ENCODE data around the gene NCAPH2. TPM values are rescaled to one million over a fixed set of nuclear protein-coding genes. Genes with fewer than 3 reads are reported as not detected.

The NCAPH2 gene
- total RNA-seq, 1 experiment from 2014 or later, result 113 TPM

DNA sequence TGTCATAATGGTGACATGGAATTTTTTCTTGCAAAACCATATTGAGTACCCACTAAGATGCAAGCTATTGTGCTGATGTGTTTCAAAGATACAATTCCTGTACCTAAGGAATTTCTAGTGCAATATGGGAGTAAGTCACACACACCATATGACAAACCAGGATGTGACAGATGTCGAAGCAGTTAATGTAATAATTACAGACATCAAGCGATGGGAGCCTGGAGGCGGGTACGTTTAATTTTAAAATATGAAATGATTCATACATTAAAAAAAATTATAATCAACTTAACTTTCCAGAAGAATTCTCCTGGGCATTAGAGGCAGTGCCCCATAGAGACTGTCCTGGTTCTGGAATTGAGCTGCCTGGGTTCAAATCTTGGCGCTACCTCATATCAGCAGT, 48.7 kb downstream of the NCAPH2 start:
- no peaks in the 10 kb centered on the region for H3K36me3 ChIP-seq
- H3K4me1 ChIP-seq (replicated peaks), result no peaks in the 10 kb centered on the region
- H3K27ac ChIP-seq, result no peak overlapping the region
- H3K4me3 ChIP-seq, result no peak overlapping the region
- H3K9me3 ChIP-seq (replicated peaks), result no peaks in the 10 kb centered on the region
- no peak for DNase-seq (ENCODE audit: low read depth in 1 of 2, low spot score in 2 of 2)
- H3K27me3 ChIP-seq (replicated peaks), result no peaks in the 10 kb centered on the region

DNA sequence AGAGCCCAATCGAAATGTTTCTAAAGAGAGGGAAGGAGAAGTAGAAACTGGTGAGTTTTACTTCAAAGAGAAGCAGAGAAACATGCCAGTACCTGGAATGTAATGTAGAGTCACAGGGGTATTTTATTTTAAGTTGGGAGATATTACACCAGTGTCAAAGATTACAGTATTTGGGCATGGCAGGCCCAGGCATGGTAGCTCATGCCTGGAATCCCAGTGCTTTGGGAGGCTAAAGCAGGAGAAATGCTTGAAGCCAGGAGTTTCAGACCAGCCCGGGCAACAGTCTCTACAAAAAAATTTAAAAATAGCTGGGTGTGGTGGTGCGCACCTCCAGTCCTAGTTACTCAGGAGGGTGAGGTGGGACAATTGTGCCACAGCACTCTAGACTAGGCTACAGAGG, 52.0 kb downstream of the NCAPH2 start:
- Histone ChIP-seq H3K4me1 (replicated peaks) (peaks cover 7% of the 10 kb centered on the region), H3K36me3 (no peaks in the 10 kb centered on the region), H3K27ac (no peak overlapping the region), H3K9me3 (replicated peaks) (no peaks in the 10 kb centered on the region), H3K27me3 (replicated peaks) (no peaks in the 10 kb centered on the region), H3K4me3 (no peak overlapping the region)
- DNase-seq (ENCODE audit: low read depth in 1 of 2, low spot score in 2 of 2), result no peak

DNA sequence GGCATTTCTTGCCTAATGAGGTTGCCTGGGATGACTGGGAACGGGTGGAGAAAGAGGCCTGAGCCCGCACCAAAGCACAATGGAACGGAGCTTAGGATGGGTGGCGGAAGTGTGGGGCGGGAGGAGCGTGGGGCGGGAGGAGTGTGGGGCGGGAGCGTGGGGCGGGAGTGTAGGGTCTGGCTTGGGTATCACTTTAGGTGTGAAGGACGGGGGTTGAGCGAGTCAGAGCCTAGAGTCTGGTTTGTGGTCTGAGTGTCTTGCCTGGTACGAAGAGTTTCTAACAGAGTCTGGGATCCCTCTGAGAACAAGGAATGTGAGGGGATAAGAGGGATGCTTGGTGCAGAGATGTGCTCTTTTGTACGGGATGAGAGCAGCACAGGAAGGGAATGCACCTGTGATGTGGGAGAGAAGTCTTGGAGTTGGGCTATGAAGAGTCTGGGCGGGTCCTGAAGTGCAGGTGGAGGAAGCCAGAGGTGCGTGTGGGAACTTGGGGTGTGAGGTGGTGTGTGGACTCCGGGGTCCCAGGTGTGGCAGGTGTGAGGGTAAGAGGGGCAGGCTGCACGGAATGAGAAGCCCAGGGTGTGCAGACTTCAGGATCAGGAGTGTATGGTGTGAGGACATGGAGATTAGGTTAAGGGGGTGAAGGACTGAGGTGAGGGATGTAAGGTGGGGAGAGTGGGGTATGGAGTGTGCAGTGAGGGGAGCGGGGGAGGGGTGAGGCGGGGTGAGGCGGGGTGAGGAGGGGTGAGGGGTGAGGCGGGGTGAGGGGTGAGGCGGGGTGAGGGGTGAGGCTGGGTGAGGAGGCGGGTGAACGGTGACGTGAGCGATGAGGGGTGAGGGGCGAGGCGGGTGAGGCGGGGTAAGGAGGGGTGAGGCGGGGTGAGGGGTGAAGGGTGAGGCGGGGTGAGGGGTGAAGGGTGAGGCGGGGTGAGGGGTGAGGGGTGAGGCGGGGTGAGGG, 53.7 kb downstream of the NCAPH2 start:
- no peaks in the 10 kb centered on the region for H3K36me3 ChIP-seq
- H3K4me1 ChIP-seq (replicated peaks), result peaks cover 7% of the 10 kb centered on the region
- H3K4me3 ChIP-seq, result no peak overlapping the region
- no peak for DNase-seq (ENCODE audit: low read depth in 1 of 2, low spot score in 2 of 2)
- no peak overlapping the region for H3K27ac ChIP-seq
- no peaks in the 10 kb centered on the region for H3K9me3 ChIP-seq (replicated peaks)
- no peaks in the 10 kb centered on the region for H3K27me3 ChIP-seq (replicated peaks)

DNA sequence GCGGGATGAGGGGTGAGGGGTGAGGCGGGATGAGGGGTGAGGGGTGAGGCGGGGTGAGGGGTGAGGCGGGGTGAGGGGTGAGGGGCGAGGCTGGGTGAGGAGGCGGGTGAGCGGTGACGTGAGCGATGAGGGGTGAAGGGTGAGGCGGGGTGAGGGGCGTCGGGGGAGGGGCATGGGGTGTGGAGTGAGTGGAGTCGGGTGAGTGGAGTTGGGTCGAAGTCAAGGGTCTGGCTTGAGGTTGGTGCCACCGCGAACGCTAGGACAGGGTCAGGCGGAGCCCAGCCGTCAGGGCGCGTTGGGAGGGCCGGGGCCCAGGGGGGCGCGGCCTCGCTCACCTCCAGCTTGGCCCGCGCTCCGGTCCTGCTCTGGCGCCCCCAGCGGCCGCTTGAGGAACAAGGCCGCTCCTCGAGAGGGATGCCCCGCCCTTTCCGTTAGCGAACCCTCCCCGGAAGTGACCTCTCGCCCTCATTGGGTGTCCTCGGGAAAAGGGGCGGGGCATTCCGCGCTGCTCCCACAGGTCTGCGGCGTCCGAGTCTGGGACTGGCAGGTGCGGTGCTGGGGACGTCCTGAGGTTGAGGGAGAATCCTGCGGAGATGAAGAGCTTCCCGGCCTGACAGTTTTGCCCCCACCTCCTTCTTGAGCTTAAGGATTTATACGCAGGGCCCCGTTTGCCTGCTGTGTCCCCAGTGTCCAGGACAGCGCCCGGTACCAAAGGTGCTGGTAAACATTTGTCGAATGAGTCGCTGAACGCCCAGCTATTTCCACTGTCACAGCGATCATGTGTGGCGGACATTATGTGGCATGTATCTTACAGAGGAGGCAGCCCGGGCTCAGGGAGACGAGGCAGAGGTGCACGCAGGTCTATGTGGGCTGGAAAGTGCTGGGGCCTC, 54.7 kb downstream of the NCAPH2 start, which contains the start of gene SYCE3:
SYCE3 (minus strand) TSS at position 397 of the 890 bp plus-strand sequence. CDS start 6,514 bp downstream, outside the sequence.
- peaks cover 7% of the 10 kb centered on the region for H3K4me1 ChIP-seq (replicated peaks)
- no peaks in the 10 kb centered on the region for H3K36me3 ChIP-seq
- no peaks in the 10 kb centered on the region for H3K27me3 ChIP-seq (replicated peaks)
- peak within 1 kb of the TSS; percentile 42 for H3K4me3 ChIP-seq
- H3K27ac ChIP-seq, result no peak within 1 kb of the TSS
- peak; percentile 96 to 97 for DNase-seq (ENCODE audit: low read depth in 1 of 2, low spot score in 2 of 2)
- no peaks in the 10 kb centered on the region for H3K9me3 ChIP-seq (replicated peaks)

DNA sequence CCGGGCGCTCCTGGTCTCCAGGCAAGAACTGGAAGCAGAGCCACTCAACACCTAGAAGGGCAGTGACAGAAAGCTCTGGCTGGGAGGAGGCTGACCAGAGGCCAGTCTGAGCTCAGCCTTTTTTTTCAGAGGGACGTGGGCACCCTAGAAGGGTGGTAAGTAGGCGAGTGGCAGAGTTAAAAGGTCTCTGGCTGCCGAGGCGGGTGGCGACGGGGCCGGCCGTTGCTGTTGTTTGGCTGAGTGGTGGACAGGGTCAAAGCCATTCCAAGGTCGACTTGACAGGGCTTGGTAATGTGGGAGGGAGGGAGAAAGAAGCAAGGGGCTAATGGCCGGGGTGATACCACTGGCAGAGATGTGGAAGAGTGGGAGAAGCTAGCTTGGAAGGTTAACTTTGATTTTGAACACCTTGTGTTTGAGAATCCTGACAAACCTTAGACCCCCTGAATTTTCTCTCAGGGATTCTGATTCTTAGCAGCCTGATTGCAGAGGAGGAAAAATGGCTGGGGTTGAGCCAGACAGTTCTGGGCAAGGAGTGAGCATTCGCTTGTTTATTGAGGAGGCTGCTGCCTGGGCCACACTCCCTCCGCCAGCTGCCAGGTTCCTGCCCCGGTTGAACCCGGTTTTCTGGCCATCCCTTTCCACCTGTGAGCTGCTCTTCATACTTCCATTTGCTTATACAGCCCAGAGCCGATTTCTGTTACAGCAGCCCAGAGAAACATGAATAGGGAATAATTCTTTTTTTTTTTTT, 55.6 kb downstream of the NCAPH2 start:
- Histone ChIP-seq H3K27ac (no peak overlapping the region), H3K27me3 (replicated peaks) (no peaks in the 10 kb centered on the region), H3K36me3 (no peaks in the 10 kb centered on the region), H3K4me1 (replicated peaks) (peaks cover 7% of the 10 kb centered on the region), H3K9me3 (replicated peaks) (no peaks in the 10 kb centered on the region), H3K4me3 (peak overlapping the region; percentile 42)
- DNase-seq (ENCODE audit: low read depth in 1 of 2, low spot score in 2 of 2), result no peak

DNA sequence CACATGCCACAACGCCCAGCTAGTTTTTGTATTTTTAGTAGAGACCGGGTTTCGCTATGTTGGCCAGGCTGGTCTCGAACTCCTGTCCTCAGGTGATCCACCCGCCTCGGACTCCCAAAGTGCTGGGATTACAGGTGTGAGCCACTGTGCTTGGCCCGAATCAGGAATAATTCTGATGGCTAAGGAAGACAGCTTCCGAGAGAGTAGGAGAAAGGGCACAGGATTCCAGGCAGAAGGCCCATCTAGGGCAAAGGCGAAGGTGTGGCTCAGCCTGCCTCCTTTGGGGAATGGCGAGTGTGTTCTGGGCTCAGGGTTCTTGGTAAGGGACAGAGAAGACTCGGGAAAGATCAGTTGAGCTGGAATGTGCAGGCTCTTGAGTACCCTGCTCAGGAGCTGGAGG, 56.3 kb downstream of the NCAPH2 start:
- peaks cover 7% of the 10 kb centered on the region for H3K4me1 ChIP-seq (replicated peaks)
- H3K4me3 ChIP-seq, result no peak overlapping the region
- H3K36me3 ChIP-seq, result no peaks in the 10 kb centered on the region
- H3K27ac ChIP-seq, result no peak overlapping the region
- DNase-seq (ENCODE audit: low read depth in 1 of 2, low spot score in 2 of 2), result no peak
- no peaks in the 10 kb centered on the region for H3K9me3 ChIP-seq (replicated peaks)
- no peaks in the 10 kb centered on the region for H3K27me3 ChIP-seq (replicated peaks)

DNA sequence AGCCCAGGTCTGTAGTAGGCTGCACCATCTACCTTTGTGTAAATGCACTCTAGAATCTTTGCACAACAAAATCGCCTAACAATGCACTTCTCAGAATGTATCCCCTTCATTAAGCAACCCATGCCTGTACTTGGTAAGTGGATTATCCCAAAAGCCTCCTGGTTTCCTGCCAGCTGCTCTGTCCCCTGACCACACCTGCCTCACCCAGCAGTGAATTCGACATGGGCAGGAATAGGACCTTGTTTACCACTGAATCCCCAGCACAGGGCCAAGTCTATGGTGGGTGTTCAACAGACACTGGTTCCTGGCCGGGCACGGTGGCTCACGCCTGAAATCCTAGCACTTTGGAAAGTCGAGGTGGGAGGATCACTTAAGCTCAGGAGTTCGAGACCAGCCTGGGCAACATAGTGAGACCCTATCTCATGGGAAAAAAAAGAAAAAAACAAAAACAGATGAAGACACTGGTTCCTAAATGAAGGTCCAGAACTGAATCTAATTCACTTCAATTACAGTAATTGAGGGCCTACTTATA, 59.8 kb downstream of the NCAPH2 start:
- Histone ChIP-seq H3K27me3 (replicated peaks) (no peaks in the 10 kb centered on the region), H3K36me3 (no peaks in the 10 kb centered on the region), H3K4me3 (no peak overlapping the region), H3K4me1 (replicated peaks) (peaks cover 7% of the 10 kb centered on the region), H3K9me3 (replicated peaks) (no peaks in the 10 kb centered on the region), H3K27ac (no peak overlapping the region)
- DNase-seq (ENCODE audit: low read depth in 1 of 2, low spot score in 2 of 2), result no peak

DNA sequence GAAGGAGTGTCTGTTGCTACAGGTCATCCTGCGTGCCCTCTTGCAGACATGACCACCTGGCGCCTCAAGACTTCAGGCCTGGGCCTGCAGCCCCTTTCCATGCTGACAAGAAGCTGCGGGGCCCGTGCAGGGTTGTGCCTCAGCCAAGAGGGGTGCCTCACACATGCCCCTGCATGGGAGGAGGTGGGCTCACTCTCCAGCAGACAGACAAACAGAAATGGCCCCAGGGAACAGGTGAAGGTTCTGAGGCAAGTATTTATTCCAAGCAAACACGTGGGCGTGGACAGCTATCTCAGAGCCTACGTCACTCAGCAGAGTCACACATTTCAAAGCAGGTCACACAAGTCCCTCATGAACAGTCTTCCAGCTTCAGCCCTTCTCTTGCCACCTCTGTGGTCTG, 60.6 kb downstream of the NCAPH2 start:
- H3K27ac ChIP-seq, result no peak overlapping the region
- no peaks in the 10 kb centered on the region for H3K27me3 ChIP-seq (replicated peaks)
- no peaks in the 10 kb centered on the region; the same call in 1 of the 2 replicates for H3K4me1 ChIP-seq (replicated peaks)
- no peak overlapping the region for H3K4me3 ChIP-seq
- peak in 1 of 2 experiments; percentile 36 for DNase-seq (ENCODE audit: low read depth in 1 of 2, low spot score in 2 of 2)
- no peaks in the 10 kb centered on the region for H3K36me3 ChIP-seq
- H3K9me3 ChIP-seq (replicated peaks), result no peaks in the 10 kb centered on the region

DNA sequence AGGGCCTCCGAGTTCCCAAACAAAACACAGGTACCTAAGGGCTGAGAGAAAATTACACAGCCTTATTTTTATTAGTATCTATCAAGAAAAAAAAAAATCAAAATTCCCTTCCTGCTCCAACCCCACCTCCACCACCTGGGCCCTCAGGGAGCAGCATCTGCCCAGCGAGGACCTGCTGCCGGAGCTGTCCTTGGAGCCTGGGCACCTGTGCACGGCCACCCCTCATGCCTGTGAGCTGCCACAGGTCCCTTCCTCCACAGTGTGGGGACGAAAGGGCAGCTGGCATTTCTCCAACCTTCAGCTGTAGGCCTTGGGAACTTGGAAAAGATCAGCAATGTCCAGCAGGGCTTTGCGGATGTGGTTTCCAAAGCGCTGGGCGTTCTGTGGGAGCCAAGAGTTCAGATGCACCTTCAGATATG, 61.0 kb downstream of the NCAPH2 start:
- H3K36me3 ChIP-seq, result no peaks in the 10 kb centered on the region
- no peaks in the 10 kb centered on the region for H3K4me1 ChIP-seq (replicated peaks)
- no peaks in the 10 kb centered on the region for H3K9me3 ChIP-seq (replicated peaks)
- peak in 1 of 2 experiments; percentile 39 for DNase-seq (ENCODE audit: low read depth in 1 of 2, low spot score in 2 of 2)
- H3K27ac ChIP-seq, result no peak overlapping the region
- no peak overlapping the region for H3K4me3 ChIP-seq
- no peaks in the 10 kb centered on the region for H3K27me3 ChIP-seq (replicated peaks)

DNA sequence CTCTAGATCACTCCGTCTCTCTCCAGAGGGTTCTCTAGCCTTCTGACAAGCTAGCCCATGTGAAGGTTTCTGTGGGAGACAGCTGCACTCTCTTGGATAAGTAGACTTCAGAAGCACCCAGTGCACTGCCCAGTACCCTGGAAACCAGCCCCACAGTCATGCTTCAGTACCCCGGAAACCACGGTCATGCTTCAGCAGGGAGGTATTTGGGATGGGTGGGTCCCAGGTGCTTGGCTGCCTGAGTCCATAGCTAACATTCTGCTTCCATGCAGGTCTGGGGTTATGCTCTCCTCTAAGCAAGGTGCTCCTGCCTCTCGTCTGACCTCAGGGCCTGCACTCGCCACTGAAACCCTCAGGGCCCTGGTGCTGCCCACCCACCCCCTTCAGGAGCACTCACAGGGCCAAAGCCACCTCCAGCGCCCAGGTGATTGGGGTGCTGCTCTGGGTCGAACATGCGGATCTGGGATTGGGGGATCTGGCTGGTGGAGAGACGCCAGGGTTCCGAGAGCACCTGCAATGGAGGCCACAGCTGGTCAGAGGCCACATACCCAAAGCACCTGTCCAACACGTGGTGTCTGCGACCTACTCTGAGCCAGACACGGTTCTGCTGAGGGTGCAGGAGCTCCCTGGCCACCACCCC, 62.0 kb downstream of the NCAPH2 start:
- Histone ChIP-seq H3K4me3 (no peak overlapping the region), H3K27me3 (replicated peaks) (no peaks in the 10 kb centered on the region), H3K9me3 (replicated peaks) (no peaks in the 10 kb centered on the region), H3K4me1 (replicated peaks) (no peaks in the 10 kb centered on the region), H3K36me3 (no peaks in the 10 kb centered on the region), H3K27ac (no peak overlapping the region)
- peak in 1 of 2 experiments; percentile 41 for DNase-seq (ENCODE audit: low read depth in 1 of 2, low spot score in 2 of 2)

DNA sequence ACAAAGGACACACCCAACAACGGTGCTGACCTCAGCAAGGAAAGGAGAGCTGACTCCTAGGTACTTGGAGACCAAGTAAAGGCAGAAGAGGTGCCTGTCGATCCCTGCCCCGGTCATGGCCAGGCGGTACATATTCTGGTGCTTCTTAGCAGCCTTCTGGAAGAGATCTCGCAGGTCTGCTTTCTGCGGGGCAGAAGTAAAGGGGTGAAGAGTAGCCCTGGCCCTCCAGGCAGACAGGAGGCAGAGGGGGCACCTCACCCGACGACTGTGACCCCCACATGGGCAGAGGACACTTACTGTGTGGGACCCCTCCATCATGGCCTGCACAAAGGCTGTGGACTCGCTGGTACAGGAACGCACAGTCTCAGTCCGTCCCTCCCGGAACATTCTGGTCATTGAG, 62.8 kb downstream of the NCAPH2 start:
- Histone ChIP-seq H3K9me3 (replicated peaks) (no peaks in the 10 kb centered on the region), H3K4me3 (no peak overlapping the region), H3K27me3 (replicated peaks) (no peaks in the 10 kb centered on the region), H3K4me1 (replicated peaks) (no peaks in the 10 kb centered on the region), H3K27ac (no peak overlapping the region), H3K36me3 (no peaks in the 10 kb centered on the region)
- DNase-seq (ENCODE audit: low read depth in 1 of 2, low spot score in 2 of 2), result no peak

DNA sequence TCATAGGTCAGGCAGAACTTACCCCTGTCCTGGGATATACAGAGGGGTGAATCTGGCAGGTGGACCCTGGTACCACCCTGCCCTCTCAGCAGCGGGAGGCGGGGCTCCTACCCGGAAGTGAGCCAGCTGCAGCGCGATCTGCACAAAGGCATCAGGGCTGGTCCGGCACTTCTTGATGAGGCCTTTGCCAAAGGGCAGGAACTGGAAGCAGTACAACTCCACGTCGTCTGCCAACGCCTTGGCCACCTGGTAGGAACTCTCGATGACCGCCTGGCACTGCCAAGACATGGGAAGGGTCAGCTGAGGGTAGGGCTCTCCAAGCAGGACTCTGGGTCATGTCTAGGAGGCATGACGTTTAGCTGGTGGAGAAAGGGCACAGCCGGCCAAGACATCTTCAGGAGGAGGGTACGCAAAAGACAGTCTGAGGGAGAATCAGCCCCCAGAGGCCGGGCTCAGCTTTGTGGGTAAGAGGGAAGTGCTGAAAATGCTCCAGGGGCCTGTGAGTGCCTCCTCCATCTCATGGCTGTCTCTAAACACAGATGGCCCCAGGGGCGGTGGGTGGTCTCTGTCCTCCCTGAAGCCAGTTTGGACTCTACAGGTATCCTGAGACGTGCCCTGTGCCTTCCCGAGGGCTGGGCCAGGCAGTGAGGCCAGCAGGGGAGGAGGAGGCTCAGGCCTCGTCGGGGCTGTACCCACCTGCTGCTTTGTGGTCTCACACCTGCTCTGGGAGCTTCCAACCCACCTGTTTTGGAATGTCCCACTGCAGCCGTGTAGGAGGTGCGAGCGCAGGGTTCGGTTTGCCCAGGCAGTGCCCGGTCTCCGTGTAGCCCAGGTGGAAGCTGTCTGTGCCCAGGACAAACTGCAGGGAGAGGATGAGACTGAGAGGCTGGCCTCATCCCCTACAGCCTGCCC, 63.5 kb downstream of the NCAPH2 start:
- no peaks in the 10 kb centered on the region for H3K36me3 ChIP-seq
- H3K4me1 ChIP-seq (replicated peaks), result no peaks in the 10 kb centered on the region
- H3K27ac ChIP-seq, result no peak overlapping the region
- no peak for DNase-seq (ENCODE audit: low read depth in 1 of 2, low spot score in 2 of 2)
- no peaks in the 10 kb centered on the region for H3K27me3 ChIP-seq (replicated peaks)
- H3K9me3 ChIP-seq (replicated peaks), result no peaks in the 10 kb centered on the region
- H3K4me3 ChIP-seq, result no peak overlapping the region

All from SJSA1 (cell line).